MM.1S (cell line): ENCODE data around the gene UBE2E2.

Experiments used
- DNase-seq: peaks from one replicate; pipeline ENCODE4 v3.0.0-alpha.2; 2015
- H2AFZ ChIP-seq: fragments of 300-600 bp; sonication (generic); 2 replicates; pipeline ENCODE4 v1.6.0; 2016; ENCODE audit warnings: antibody characterized with exemption, low read length
- H3F3A ChIP-seq: fragments of 300-600 bp; sonication (generic); 2 replicates; pipeline ENCODE4 v1.6.1; 2016; ENCODE audit warnings: mild to moderate bottlenecking, antibody characterized with exemption, low read length, moderate library complexity, mixed read lengths; ENCODE audit not compliant: insufficient read depth
- H3K27ac ChIP-seq: fragments of 300-600 bp; sonication (generic); 2 replicates; pipeline ENCODE4 v1.5.1; 2016; ENCODE audit warnings: mild to moderate bottlenecking, low read length
- H3K27me3 ChIP-seq: fragments of 300-600 bp; sonication (generic); replicated peaks from 2 replicates; pipeline ENCODE4 v1.6.0; 2016; ENCODE audit warnings: low read length; ENCODE audit not compliant: insufficient read depth
- H3K36me3 ChIP-seq: fragments of 300-600 bp; sonication (generic); replicated peaks from 2 replicates; pipeline ENCODE4 v1.6.1; 2016; ENCODE audit warnings: mild to moderate bottlenecking, low read length, mixed read lengths; ENCODE audit not compliant: insufficient read depth
- H3K4me1 ChIP-seq: fragments of 300-600 bp; sonication (generic); 2 replicates; pipeline ENCODE4 v1.6.1; 2016; ENCODE audit warnings: low read length, mixed read lengths
- H3K4me2 ChIP-seq: fragments of 300-600 bp; sonication (generic); 2 replicates; pipeline ENCODE4 v1.6.0; 2016; ENCODE audit warnings: low read depth, low read length
- H3K4me3 ChIP-seq: fragments of 300-600 bp; sonication (generic); 2 replicates; pipeline ENCODE4 v1.5.1; 2016; ENCODE audit warnings: low read length, mixed read lengths
- H3K79me2 ChIP-seq: fragments of 300-600 bp; sonication (generic); 2 replicates; pipeline ENCODE4 v1.6.1; 2016; ENCODE audit warnings: mixed run types, low read length, mixed read lengths
- H3K9ac ChIP-seq: fragments of 300-600 bp; sonication (generic); 2 replicates; pipeline ENCODE4 v1.6.1; 2016; ENCODE audit warnings: low read length, mixed read lengths
- H3K9me2 ChIP-seq: fragments of 300-600 bp; sonication (generic); replicated peaks from 2 replicates; pipeline ENCODE4 v1.6.1; 2016; ENCODE audit warnings: mild to moderate bottlenecking, low read length, mixed read lengths; ENCODE audit not compliant: insufficient read depth
- H3K9me3 ChIP-seq: fragments of 300-600 bp; sonication (generic); replicated peaks from 2 replicates; pipeline ENCODE4 v1.6.1; 2016; ENCODE audit warnings: mild to moderate bottlenecking, low read length, mixed read lengths; ENCODE audit not compliant: insufficient read depth
- H4K20me1 ChIP-seq: fragments of 300-600 bp; sonication (generic); 2 replicates; pipeline ENCODE4 v1.6.1; 2016; ENCODE audit warnings: mild to moderate bottlenecking, low read length, moderate library complexity, mixed read lengths; ENCODE audit not compliant: insufficient read depth
- EZH2 ChIP-seq: fragments of 300-600 bp; sonication (generic); optimal IDR thresholded peaks from 2 replicates; pipeline ENCODE3; 2017; ENCODE audit warnings: low read depth, mild to moderate bottlenecking, antibody characterized with exemption, low read length, mixed read lengths
- EZH2phosphoT487 ChIP-seq: fragments of 300-600 bp; sonication (generic); IDR thresholded peaks from 2 replicates; pipeline ENCODE4 v1.6.1; 2018; ENCODE audit warnings: antibody characterized with exemption, low read length
- TF ChIP-seq, protein P1 (sequence below): fragments of 300-600 bp; sonication (generic); IDR thresholded peaks from 2 replicates; pipeline ENCODE4 v1.5.1; 2016; ENCODE audit warnings: antibody characterized with exemption, low read length, mixed read lengths

Gene UBE2E2

DNA sequence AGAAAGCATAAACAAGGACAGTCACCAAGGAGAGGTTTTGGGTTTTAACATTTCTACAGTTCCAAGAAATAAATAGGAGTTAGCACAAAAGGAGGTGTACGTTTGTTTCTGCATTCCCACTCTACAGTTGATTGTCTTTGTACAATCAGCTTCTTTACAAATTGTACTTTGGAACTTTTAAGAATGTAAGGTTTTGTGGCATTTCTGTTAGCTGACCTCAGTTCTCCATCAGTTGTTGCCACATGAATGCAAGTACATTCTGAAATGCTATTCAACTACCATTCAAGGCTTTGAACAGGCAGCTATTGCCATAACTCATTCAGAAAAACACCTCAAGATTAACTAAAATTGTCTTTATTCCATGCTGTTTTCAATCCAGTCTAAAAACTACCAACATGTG lies 349.4 kb downstream of the UBE2E2 start:
- H4K20me1 ChIP-seq, result no peaks in the 10 kb centered on the region
- no peak overlapping the region for H3K27ac ChIP-seq
- no peak overlapping the region for H3K4me2 ChIP-seq
- H3K9ac ChIP-seq, result no peak overlapping the region
- H3K9me2 ChIP-seq, result no peaks in the 10 kb centered on the region
- peaks cover 6% of the 10 kb centered on the region; the same call in 1 of the 2 replicates for H3F3A ChIP-seq
- TF ChIP-seq, protein P1, sequence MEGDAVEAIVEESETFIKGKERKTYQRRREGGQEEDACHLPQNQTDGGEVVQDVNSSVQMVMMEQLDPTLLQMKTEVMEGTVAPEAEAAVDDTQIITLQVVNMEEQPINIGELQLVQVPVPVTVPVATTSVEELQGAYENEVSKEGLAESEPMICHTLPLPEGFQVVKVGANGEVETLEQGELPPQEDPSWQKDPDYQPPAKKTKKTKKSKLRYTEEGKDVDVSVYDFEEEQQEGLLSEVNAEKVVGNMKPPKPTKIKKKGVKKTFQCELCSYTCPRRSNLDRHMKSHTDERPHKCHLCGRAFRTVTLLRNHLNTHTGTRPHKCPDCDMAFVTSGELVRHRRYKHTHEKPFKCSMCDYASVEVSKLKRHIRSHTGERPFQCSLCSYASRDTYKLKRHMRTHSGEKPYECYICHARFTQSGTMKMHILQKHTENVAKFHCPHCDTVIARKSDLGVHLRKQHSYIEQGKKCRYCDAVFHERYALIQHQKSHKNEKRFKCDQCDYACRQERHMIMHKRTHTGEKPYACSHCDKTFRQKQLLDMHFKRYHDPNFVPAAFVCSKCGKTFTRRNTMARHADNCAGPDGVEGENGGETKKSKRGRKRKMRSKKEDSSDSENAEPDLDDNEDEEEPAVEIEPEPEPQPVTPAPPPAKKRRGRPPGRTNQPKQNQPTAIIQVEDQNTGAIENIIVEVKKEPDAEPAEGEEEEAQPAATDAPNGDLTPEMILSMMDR, result no peak
- TF ChIP-seq EZH2 (no peak), EZH2phosphoT487 (no peak)
- H2AFZ ChIP-seq, result no peak overlapping the region
- H3K36me3 ChIP-seq, result no peaks in the 10 kb centered on the region
- H3K4me1 ChIP-seq, result peaks cover 17% of the 10 kb centered on the region
- no peak overlapping the region for H3K4me3 ChIP-seq
- no peaks in the 10 kb centered on the region for H3K27me3 ChIP-seq
- H3K79me2 ChIP-seq, result no peaks in the 10 kb centered on the region
- H3K9me3 ChIP-seq, result no peaks in the 10 kb centered on the region
- DNase-seq, result no peak

DNA sequence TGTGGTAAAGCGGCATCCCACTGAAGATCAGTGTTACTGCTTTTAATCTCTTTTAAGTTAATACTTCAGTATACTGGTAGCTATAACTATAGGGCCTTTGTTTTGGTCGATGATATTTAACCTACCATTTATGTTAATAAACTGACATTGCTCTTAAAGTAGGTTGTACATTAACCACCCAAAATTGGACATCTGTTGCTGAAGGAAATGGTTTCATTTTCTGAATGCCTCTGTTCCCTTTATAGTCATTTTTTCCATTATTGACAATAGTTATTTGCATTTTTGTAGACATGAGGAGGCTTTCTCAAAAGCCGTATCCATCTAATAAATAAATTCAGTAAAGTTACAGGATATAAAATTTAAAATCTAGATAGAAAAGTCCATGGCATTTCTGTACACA lies 350.2 kb downstream of the UBE2E2 start:
- Histone ChIP-seq H3K9ac (no peak overlapping the region), H3K9me3 (no peaks in the 10 kb centered on the region), H3F3A (peaks cover 6% of the 10 kb centered on the region; the same call in 1 of the 2 replicates), H3K27me3 (no peaks in the 10 kb centered on the region), H3K27ac (no peak overlapping the region), H3K79me2 (no peaks in the 10 kb centered on the region), H3K36me3 (no peaks in the 10 kb centered on the region), H3K4me1 (peaks cover 13% of the 10 kb centered on the region), H3K4me2 (0 out of 2 replicates have a peak overlapping the region, but pooled peaks have one; percentile 0), H3K4me3 (no peak overlapping the region), H2AFZ (no peak overlapping the region), H3K9me2 (no peaks in the 10 kb centered on the region), H4K20me1 (no peaks in the 10 kb centered on the region)
- TF ChIP-seq EZH2, result no peak
- TF ChIP-seq, protein P1, result no peak
- TF ChIP-seq EZH2phosphoT487, result no peak
- no peak for DNase-seq

DNA sequence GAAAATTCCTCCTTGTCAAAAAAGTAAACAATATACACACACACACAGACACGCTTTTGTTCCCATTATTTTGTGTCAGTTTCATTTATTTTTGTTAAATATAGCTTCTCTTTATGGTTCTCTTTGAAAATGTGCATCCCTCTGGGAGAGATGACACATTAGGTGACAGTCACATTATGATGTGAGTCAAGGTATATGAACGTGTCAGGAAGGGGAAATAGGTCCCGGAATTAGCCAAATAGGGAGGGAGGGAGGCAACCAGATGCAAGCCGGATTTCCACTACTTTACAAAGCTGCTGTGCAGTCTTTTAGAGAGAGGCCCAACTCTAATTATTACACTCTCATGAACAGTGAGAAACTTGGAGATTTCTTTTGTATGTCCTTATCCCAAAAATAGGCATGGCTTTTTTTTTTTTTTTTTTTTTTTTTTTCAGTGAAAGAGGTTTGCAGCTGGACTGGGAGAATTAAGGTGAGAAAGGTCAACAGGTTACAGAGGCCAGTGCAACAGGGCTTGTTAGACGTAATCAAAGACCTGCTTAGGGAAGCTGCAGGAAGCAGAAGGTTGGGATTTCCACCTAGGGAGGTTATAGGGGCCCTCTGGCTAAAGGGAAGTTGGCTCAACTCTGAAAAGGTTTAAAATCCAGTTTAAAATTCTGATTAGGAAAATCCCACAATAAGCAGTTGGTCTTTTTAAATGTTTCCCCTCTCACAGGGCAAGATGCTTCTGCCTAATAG lies 362.1 kb downstream of the UBE2E2 start:
- no peak overlapping the region for H3K9ac ChIP-seq
- H3K4me1 ChIP-seq, result peaks cover 14% of the 10 kb centered on the region
- H3K27me3 ChIP-seq, result no peaks in the 10 kb centered on the region
- TF ChIP-seq EZH2, result no peak
- TF ChIP-seq, protein P1, result no peak
- no peak for TF ChIP-seq EZH2phosphoT487
- H3K4me3 ChIP-seq, result no peak overlapping the region
- no peak for DNase-seq
- no peaks in the 10 kb centered on the region for H3K36me3 ChIP-seq
- H3F3A ChIP-seq, result no peaks in the 10 kb centered on the region
- H3K4me2 ChIP-seq, result no peak overlapping the region
- H3K79me2 ChIP-seq, result no peaks in the 10 kb centered on the region
- H2AFZ ChIP-seq, result no peak overlapping the region
- no peaks in the 10 kb centered on the region for H3K9me3 ChIP-seq
- H4K20me1 ChIP-seq, result no peaks in the 10 kb centered on the region
- no peaks in the 10 kb centered on the region for H3K9me2 ChIP-seq
- no peak overlapping the region for H3K27ac ChIP-seq
